IMR-90 (cell line): ENCODE results near the gene RIOK1. TPM values are rescaled to one million over a fixed set of nuclear protein-coding genes. Genes with fewer than 3 reads are reported as not detected.

Source experiments
- ATAC-seq: fragments of 200-7000 bp; cut with Tn5 transposase; 2 replicates; pipeline ENCODE4 v1.9.1; 2020; ENCODE audit warnings: low read depth, mild to moderate bottlenecking, moderate library complexity
- BruUV-seq: library from RNA; stranded (reverse); fragments of 400-500 nt; replicated peaks from 2 replicates; lab custom pipeline; 2021; lab: Mats Ljungman, UMichigan
- CTCF ChIA-PET: fragments of 300-600 bp; formaldehyde crosslinking; extraction: SDS; loops from one replicate; lab custom pipeline; 2021; ENCODE audit warnings: antibody characterized with exemption; lab: Yijun Ruan, JAX
- POLR2A ChIA-PET: fragments of 300-600 bp; sonication (Branson Sonifier 250); formaldehyde crosslinking; loops from one replicate; lab custom pipeline; 2022; ENCODE audit warnings: antibody characterized with exemption; ENCODE audit not compliant: unreplicated experiment; lab: Charles Lee
- DNase-seq: peaks from one replicate; pipeline ENCODE4 v3.0.0; 2013
- H2AFZ ChIP-seq: replicated peaks from 2 replicates; pipeline ENCODE3; 2013; ENCODE audit warnings: low read length, mild to moderate bottlenecking; ENCODE audit not compliant: poor library complexity
- H2AK5ac ChIP-seq: 2 replicates; pipeline ENCODE4 v1.6.1; 2013; ENCODE audit warnings: low read depth, low read length, inconsistent platforms
- H2AK9ac ChIP-seq: replicated peaks from 2 replicates; pipeline ENCODE3; 2013; ENCODE audit warnings: mild to moderate bottlenecking, low read depth, low read length, moderate library complexity; ENCODE audit not compliant: poor library complexity
- H2BK120ac ChIP-seq: 2 replicates; pipeline ENCODE4 v1.6.1; 2013; ENCODE audit warnings: low read depth, low read length, inconsistent platforms
- H2BK15ac ChIP-seq: 3 replicates; pipeline ENCODE4 v1.6.1; 2013; ENCODE audit warnings: low read depth, low read length, inconsistent platforms
- H2BK20ac ChIP-seq: 2 replicates; pipeline ENCODE4 v1.6.1; 2013; ENCODE audit warnings: low read depth, mild to moderate bottlenecking, inconsistent platforms, low read length, moderate library complexity
- H2BK5ac ChIP-seq: 2 replicates; pipeline ENCODE4 v1.6.1; 2013; ENCODE audit warnings: mild to moderate bottlenecking, low read depth, low read length, inconsistent platforms; ENCODE audit not compliant: poor library complexity, severe bottlenecking
- H3K14ac ChIP-seq: replicated peaks from 2 replicates; pipeline ENCODE4 v1.6.1; 2013; ENCODE audit warnings: low read depth, low read length, inconsistent platforms
- H3K18ac ChIP-seq: 2 replicates; pipeline ENCODE4 v1.6.1; 2013; ENCODE audit warnings: low read depth, low read length, control low read depth
- H3K23ac ChIP-seq: 2 replicates; pipeline ENCODE4 v1.6.1; 2013; ENCODE audit warnings: low read depth, low read length, inconsistent platforms
- H3K27ac ChIP-seq: 2 replicates; pipeline ENCODE4 v1.5.1; 2013; ENCODE audit warnings: mild to moderate bottlenecking, control low read depth, low read length; ENCODE audit not compliant: insufficient read depth
- H3K27me3 ChIP-seq: 2 replicates; pipeline ENCODE4 v1.6.1; 2013; ENCODE audit warnings: low read length; ENCODE audit not compliant: control insufficient read depth, insufficient read depth
- H3K36me3 ChIP-seq: 2 replicates; pipeline ENCODE4 v1.6.1; 2013; ENCODE audit warnings: low read length, mixed read lengths; ENCODE audit not compliant: control insufficient read depth, insufficient read depth
- H3K4ac ChIP-seq: 2 replicates; pipeline ENCODE4 v1.6.1; 2013; ENCODE audit warnings: low read depth, low read length, inconsistent platforms
- H3K4me1 ChIP-seq: 2 replicates; pipeline ENCODE4 v1.6.1; 2013; ENCODE audit warnings: low read length, mixed read lengths; ENCODE audit not compliant: control insufficient read depth, insufficient read depth
- H3K4me2 ChIP-seq: 2 replicates; pipeline ENCODE4 v1.6.1; 2013; ENCODE audit warnings: low read depth, mild to moderate bottlenecking, control low read depth, low read length, moderate library complexity
- H3K4me3 ChIP-seq: 2 replicates; pipeline ENCODE4 v1.5.1; 2013; ENCODE audit warnings: low read depth, mild to moderate bottlenecking, control low read depth, low read length, moderate library complexity; ENCODE audit not compliant: insufficient read depth
- H3K56ac ChIP-seq: 2 replicates; pipeline ENCODE4 v1.6.1; 2013; ENCODE audit warnings: low read length, inconsistent platforms; ENCODE audit not compliant: insufficient read depth; ENCODE audit errors: extremely low read depth
- H3K79me1 ChIP-seq, 2 experiments: 2 replicates each; pipeline ENCODE4 v1.6.1; 2013; ENCODE audit warnings: low read length in 2 of 2, inconsistent platforms in 1 of 2, low read depth in 1 of 2
- H3K9ac ChIP-seq: 2 replicates; pipeline ENCODE4 v1.6.1; 2013; ENCODE audit warnings: low read depth, low read length, control low read depth
- H3K9me1 ChIP-seq: 2 replicates; pipeline ENCODE4 v1.6.1; 2013; ENCODE audit warnings: low read length, inconsistent platforms; ENCODE audit not compliant: insufficient read depth
- H3K9me3 ChIP-seq: 2 replicates; pipeline ENCODE4 v1.6.1; 2013; ENCODE audit warnings: low read length; ENCODE audit not compliant: control insufficient read depth, insufficient read depth
- H4K20me1 ChIP-seq: 2 replicates; pipeline ENCODE4 v1.6.1; 2013; ENCODE audit warnings: low read length, inconsistent platforms; ENCODE audit not compliant: insufficient read depth
- H4K5ac ChIP-seq: 2 replicates; pipeline ENCODE4 v1.6.1; 2013; ENCODE audit warnings: mild to moderate bottlenecking, low read depth, low read length, control low read depth
- H4K8ac ChIP-seq, 2 experiments: 2 replicates each; pipeline ENCODE4 v1.6.1; 2013; ENCODE audit warnings: low read depth in 2 of 2, low read length in 2 of 2, control low read depth in 1 of 2, inconsistent platforms in 1 of 2
- H4K91ac ChIP-seq: 2 replicates; pipeline ENCODE4 v1.6.1; 2013; ENCODE audit warnings: low read depth, low read length, inconsistent platforms; ENCODE audit not compliant: insufficient read depth
- BHLHE40 ChIP-seq: fragments of 150-350 bp; IDR thresholded peaks from 2 replicates; pipeline ENCODE4 v1.6.1; 2016; ENCODE audit warnings: mild to moderate bottlenecking, low read depth, low read length
- CEBPB ChIP-seq: IDR thresholded peaks from 2 replicates; pipeline ENCODE4 v1.6.1; 2012; ENCODE audit warnings: low read depth, low read length, improper control_type of control experiment
- CHD1 ChIP-seq: IDR thresholded peaks from 2 replicates; pipeline ENCODE4 v1.6.1; 2012; ENCODE audit warnings: low read depth, low read length, improper control_type of control experiment
- CTCF ChIP-seq: conservative IDR thresholded peaks from 2 replicates; pipeline ENCODE4 v1.5.1; 2012; ENCODE audit warnings: mild to moderate bottlenecking, low read depth, low read length, improper control_type of control experiment
- FOS ChIP-seq: fragments of 150-350 bp; IDR thresholded peaks from 2 replicates; pipeline ENCODE4 v1.6.1; 2016; ENCODE audit warnings: low read depth, low read length
- MAFK ChIP-seq: IDR thresholded peaks from 2 replicates; pipeline ENCODE4 v1.6.1; 2012; ENCODE audit warnings: low read depth, low read length, improper control_type of control experiment
- MAZ ChIP-seq: IDR thresholded peaks from 2 replicates; pipeline ENCODE4 v1.6.1; 2012; ENCODE audit warnings: low read depth, mild to moderate bottlenecking, low read length, improper control_type of control experiment, moderate library complexity, borderline replicate concordance
- MXI1 ChIP-seq: IDR thresholded peaks from 2 replicates; pipeline ENCODE4 v1.6.1; 2012; ENCODE audit warnings: low read depth, mild to moderate bottlenecking, low read length, moderate library complexity, borderline replicate concordance
- NFE2L2 ChIP-seq: fragments of 150-350 bp; IDR thresholded peaks from 2 replicates; pipeline ENCODE4 v1.6.1; 2016; ENCODE audit warnings: low read depth, mild to moderate bottlenecking, low read length
- POLR2A ChIP-seq: IDR thresholded peaks from 2 replicates; pipeline ENCODE4 v1.6.1; 2012; ENCODE audit warnings: mild to moderate bottlenecking, low read depth, low read length
- RAD21 ChIP-seq: IDR thresholded peaks from 2 replicates; pipeline ENCODE4 v1.6.1; 2012; ENCODE audit warnings: low read length, improper control_type of control experiment
- RCOR1 ChIP-seq: IDR thresholded peaks from 2 replicates; pipeline ENCODE4 v1.6.1; 2012; ENCODE audit warnings: mild to moderate bottlenecking, low read length, improper control_type of control experiment; ENCODE audit not compliant: insufficient replicate concordance
- RFX5 ChIP-seq: IDR thresholded peaks from 2 replicates; pipeline ENCODE4 v1.8.0; 2012; ENCODE audit warnings: low read depth, mild to moderate bottlenecking, low read length, moderate library complexity
- SMC3 ChIP-seq: fragments of 150-350 bp; IDR thresholded peaks from 2 replicates; pipeline ENCODE4 v1.6.1; 2016; ENCODE audit warnings: low read depth, mild to moderate bottlenecking, antibody characterized with exemption, low read length, moderate library complexity
- USF2 ChIP-seq: fragments of 150-350 bp; IDR thresholded peaks from 2 replicates; pipeline ENCODE4 v1.6.1; 2017; ENCODE audit warnings: mild to moderate bottlenecking, antibody characterized with exemption, low read length, low read depth
- WGBS, 2 experiments: methylation state at CpG; one replicate each; pipeline versions ENCODE4 v1.1.5 to v1.1.7; 2013; ENCODE audit warnings: missing lambda C conversion rate in 2 of 2; ENCODE audit not compliant: insufficient read length in 1 of 2; ENCODE audit errors: extremely low coverage in 2 of 2; 5-methylcytosine and 5-hydroxymethylcytosine counted together
- dilution Hi-C: fragments of 300-500 bp; cut with HindIII; formaldehyde crosslinking; loops from one replicate; pipeline ENCODE4 v1.14.3; 2018; ENCODE audit warnings: low sequenced_read_pairs; ENCODE audit not compliant: unreplicated experiment
- in situ Hi-C: fragments of 300-500 bp; cut with MboI; formaldehyde crosslinking; loops from 3 replicates; pipeline ENCODE4 v1.14.3; 2019; ENCODE audit warnings: low sequenced_read_pairs, inconsistent platforms, mixed read lengths
- intact Hi-C: fragments of 100-400 bp; cut with micrococcal nuclease; formaldehyde crosslinking; loops from 2 replicates; pipeline ENCODE4 v1.10.0; 2022
- polyA plus RNA-seq, 3 experiments: library from polyadenylated mRNA; depleted of rRNA; stranded (reverse); fragments of >200 nt; gene quantifications; 2 replicates each; pipeline ENCODE4 v1.2.3, GENCODE V29; 2012; ENCODE audit warnings: low replicate concordance in 1 of 3
- total RNA-seq: library from RNA; depleted of rRNA; stranded (reverse); fragments of >200 nt; gene quantifications from 2 replicates; pipeline ENCODE4 v1.2.3, GENCODE V29; 2012
- TF ChIP-seq, protein P1 (sequence below): fragments of 150-350 bp; IDR thresholded peaks from 2 replicates; pipeline ENCODE4 v1.6.1; 2016; ENCODE audit warnings: low read depth, mild to moderate bottlenecking, low read length, moderate library complexity, borderline replicate concordance

Gene RIOK1
- total and polyA plus RNA-seq, 2 of the 4 experiments (the other 2 are of a cell fraction), result 17.0 to 17.8 TPM

DNA sequence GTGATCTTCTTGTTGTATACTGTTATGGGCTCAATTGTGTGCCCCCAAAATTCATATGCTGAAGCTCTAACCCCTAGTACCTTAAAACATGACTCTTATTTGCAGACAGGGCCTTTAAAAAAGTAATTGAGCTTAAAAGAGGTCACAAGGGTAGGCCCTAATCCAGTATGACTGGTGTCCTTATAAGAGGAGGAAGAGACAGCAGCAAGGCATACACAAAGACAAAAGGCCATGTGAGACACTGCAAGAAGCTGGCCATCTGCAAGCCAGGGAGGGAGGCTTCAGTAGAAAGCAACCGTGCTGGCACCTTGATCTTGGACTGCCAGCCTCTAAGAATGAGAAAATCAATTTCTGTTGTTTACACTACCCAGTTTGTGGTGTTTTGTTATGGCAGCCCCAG is 8.5 kb upstream of the RIOK1 start:
- no peaks in the 10 kb centered on the region for H3K9me1 ChIP-seq
- H3K4ac ChIP-seq, result no peak overlapping the region
- no peak for ATAC-seq
- no peak overlapping the region for H2AK5ac ChIP-seq
- H4K5ac ChIP-seq, result no peak overlapping the region
- TF ChIP-seq, protein P1, sequence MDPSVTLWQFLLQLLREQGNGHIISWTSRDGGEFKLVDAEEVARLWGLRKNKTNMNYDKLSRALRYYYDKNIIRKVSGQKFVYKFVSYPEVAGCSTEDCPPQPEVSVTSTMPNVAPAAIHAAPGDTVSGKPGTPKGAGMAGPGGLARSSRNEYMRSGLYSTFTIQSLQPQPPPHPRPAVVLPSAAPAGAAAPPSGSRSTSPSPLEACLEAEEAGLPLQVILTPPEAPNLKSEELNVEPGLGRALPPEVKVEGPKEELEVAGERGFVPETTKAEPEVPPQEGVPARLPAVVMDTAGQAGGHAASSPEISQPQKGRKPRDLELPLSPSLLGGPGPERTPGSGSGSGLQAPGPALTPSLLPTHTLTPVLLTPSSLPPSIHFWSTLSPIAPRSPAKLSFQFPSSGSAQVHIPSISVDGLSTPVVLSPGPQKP, result no peak
- no peak for TF ChIP-seq POLR2A
- no peak for TF ChIP-seq CEBPB
- TF ChIP-seq RFX5, result no peak
- TF ChIP-seq FOS, result no peak
- TF ChIP-seq CHD1, result no peak
- no peak for TF ChIP-seq RAD21
- TF ChIP-seq SMC3, result no peak
- TF ChIP-seq CTCF, result no peak
- TF ChIP-seq BHLHE40, result no peak
- no peak for TF ChIP-seq RCOR1
- TF ChIP-seq MXI1, result no peak
- no peak for TF ChIP-seq MAZ
- no peak for TF ChIP-seq MAFK
- TF ChIP-seq USF2, result no peak
- TF ChIP-seq NFE2L2, result no peak
- H2BK15ac ChIP-seq, result no peak overlapping the region
- in situ Hi-C loops, result no loop called here
- no peak overlapping the region for H2BK20ac ChIP-seq
- H3K56ac ChIP-seq, result no peak overlapping the region
- no CpG with 5 or more reads among the region's 1 CpG for WGBS, 2 experiments
- POLR2A ChIA-PET, result no interaction called here
- BruUV-seq, result no TSS peak
- no peak overlapping the region for H2BK120ac ChIP-seq
- H3K9ac ChIP-seq, result no peak overlapping the region
- H3K79me1 ChIP-seq, result no peaks in the 10 kb centered on the region
- DNase-seq, result no peak
- no peak overlapping the region for H3K4me3 ChIP-seq
- dilution Hi-C loops, result no loop called here
- H4K8ac ChIP-seq, result no peak overlapping the region
- no peak overlapping the region for H3K14ac ChIP-seq
- no peaks in the 10 kb centered on the region for H3K36me3 ChIP-seq
- H3K18ac ChIP-seq, result no peak overlapping the region
- H3K23ac ChIP-seq, result no peak overlapping the region
- no peaks in the 10 kb centered on the region for H3K4me1 ChIP-seq
- no peak overlapping the region for H3K27ac ChIP-seq
- intact Hi-C loops, result no loop called here
- no peaks in the 10 kb centered on the region for H4K20me1 ChIP-seq
- no peak overlapping the region for H3K4me2 ChIP-seq
- no peak overlapping the region for H2AK9ac ChIP-seq
- no peak overlapping the region for H4K91ac ChIP-seq
- no peaks in the 10 kb centered on the region for H3K27me3 ChIP-seq
- no peaks in the 10 kb centered on the region for H3K9me3 ChIP-seq
- no peak overlapping the region for H2BK5ac ChIP-seq
- H2AFZ ChIP-seq, result no peak overlapping the region
- CTCF ChIA-PET, result no interaction called here
